H1 (cell line): Measurements from ENCODE around the gene NCAM1. TPM values are rescaled to one million over a fixed set of nuclear protein-coding genes. Genes with fewer than 3 reads are reported as not detected.

Experiments used
- CTCF ChIA-PET: fragments of 300-600 bp; sonication (Branson Sonifier 250); formaldehyde crosslinking; loops from one replicate; lab custom pipeline; 2021; ENCODE audit not compliant: partially characterized antibody; lab: Charles Lee
- POLR2A ChIA-PET: fragments of 300-600 bp; sonication (Branson Sonifier 250); formaldehyde crosslinking; loops from one replicate; lab custom pipeline; 2021; ENCODE audit warnings: inconsistent platforms; ENCODE audit not compliant: partially characterized antibody; lab: Charles Lee
- DNase-seq, 2 experiments: peaks; one replicate each; pipeline versions ENCODE4 v3.0.0 to v3.0.0-alpha.2; 2010 to 2022; ENCODE audit warnings: low spot score in 2 of 2, low read depth in 1 of 2, mixed read lengths in 1 of 2
- FAIRE-seq: peaks from 2 replicates; lab custom pipeline; 2011; peaks lifted over from hg19 to GRCh38; lab: Jason Lieb, UNC
- H2AFZ ChIP-seq: 2 replicates; pipeline ENCODE4 v1.8.1; 2012; ENCODE audit warnings: low read length, inconsistent platforms
- H2AK5ac ChIP-seq: 2 replicates; pipeline ENCODE4 v1.6.1; 2013; ENCODE audit warnings: low read depth, low read length
- H2BK120ac ChIP-seq: replicated peaks from 2 replicates; pipeline ENCODE3; 2013; ENCODE audit warnings: low read depth, low read length, inconsistent platforms
- H2BK12ac ChIP-seq: 2 replicates; pipeline ENCODE4 v1.6.1; 2013; ENCODE audit warnings: low read depth, low read length
- H2BK15ac ChIP-seq: 2 replicates; pipeline ENCODE4 v1.6.1; 2013; ENCODE audit warnings: low read length
- H2BK20ac ChIP-seq: 2 replicates; pipeline ENCODE4 v1.6.1; 2013; ENCODE audit warnings: low read length
- H2BK5ac ChIP-seq: 2 replicates; pipeline ENCODE4 v1.6.1; 2013; ENCODE audit warnings: low read depth, low read length
- H3K14ac ChIP-seq: 2 replicates; pipeline ENCODE4 v1.6.1; 2013; ENCODE audit warnings: inconsistent platforms; ENCODE audit not compliant: insufficient read length
- H3K18ac ChIP-seq: 2 replicates; pipeline ENCODE4 v1.6.1; 2013; ENCODE audit warnings: low read length; ENCODE audit errors: extremely low read depth
- H3K23ac ChIP-seq: 2 replicates; pipeline ENCODE4 v1.6.1; 2013; ENCODE audit warnings: inconsistent platforms; ENCODE audit not compliant: insufficient read length
- H3K23me2 ChIP-seq: 2 replicates; pipeline ENCODE4 v1.6.1; 2013; ENCODE audit warnings: low read depth, low read length
- H3K27ac ChIP-seq: 2 replicates; pipeline ENCODE4 v1.6.1; 2011; ENCODE audit warnings: low read depth, low read length, inconsistent platforms
- H3K27me3 ChIP-seq, 4 experiments: replicated peaks in 1 of 4; 1 replicate in 1 of 4; 2 replicates in 3 of 4; pipeline versions ENCODE4 v1.6.1 to v1.8.1; 2011 to 2013; ENCODE audit warnings: low read length in 3 of 4, mild to moderate bottlenecking in 3 of 4, inconsistent platforms in 2 of 4, mixed read lengths in 2 of 4, moderate library complexity in 1 of 4; ENCODE audit not compliant: control insufficient read depth in 3 of 4, insufficient read depth in 3 of 4; ENCODE audit errors: extremely low read depth in 1 of 4
- H3K36me3 ChIP-seq, 4 experiments: 2 replicates each; pipeline versions ENCODE4 v1.6.1 to v1.8.1; 2011 to 2013; ENCODE audit warnings: mild to moderate bottlenecking in 4 of 4, low read length in 3 of 4, moderate library complexity in 2 of 4, control low read depth in 1 of 4, inconsistent platforms in 1 of 4; ENCODE audit not compliant: insufficient read depth in 4 of 4, control insufficient read depth in 2 of 4
- H3K4ac ChIP-seq: replicated peaks from 2 replicates; pipeline ENCODE3; 2013; ENCODE audit warnings: low read length, low read depth, mixed read lengths, inconsistent platforms; ENCODE audit not compliant: insufficient read length
- H3K4me1 ChIP-seq, 4 experiments: replicated peaks in 1 of 4; 1 replicate in 1 of 4; 2 replicates in 3 of 4; pipeline versions ENCODE4 v1.6.1 to v1.8.1; 2011 to 2013; ENCODE audit warnings: low read length in 3 of 4, inconsistent platforms in 2 of 4, mixed read lengths in 1 of 4; ENCODE audit not compliant: insufficient read depth in 4 of 4, control insufficient read depth in 3 of 4
- H3K4me2 ChIP-seq, 2 experiments: 2 replicates each; pipeline versions ENCODE4 v1.6.1 to v1.8.1; 2011 to 2013; ENCODE audit warnings: low read depth in 2 of 2, low read length in 2 of 2, control low read depth in 1 of 2, inconsistent platforms in 1 of 2, mild to moderate bottlenecking in 1 of 2; ENCODE audit not compliant: insufficient read depth in 1 of 2
- H3K4me3 ChIP-seq, 4 experiments: fragments of 200-600, 300-600 bp in 1 of 4; sonication (generic), shearing (Covaris generic), sonication (Bioruptor Twin) in 1 of 4; 2 replicates each; pipeline versions ENCODE4 v1.5.1 to v1.8.1; 2011 to 2016; ENCODE audit warnings: low read length in 4 of 4, low read depth in 3 of 4, control low read depth in 2 of 4, inconsistent platforms in 2 of 4, mild to moderate bottlenecking in 2 of 4, mixed read lengths in 1 of 4, moderate library complexity in 1 of 4; ENCODE audit not compliant: insufficient read depth in 2 of 4; ENCODE audit errors: extremely low read depth in 1 of 4
- H3K56ac ChIP-seq: replicated peaks from 2 replicates; pipeline ENCODE3; 2013; ENCODE audit warnings: low read depth, mild to moderate bottlenecking, mixed read lengths, low read length, inconsistent platforms; ENCODE audit not compliant: insufficient read length
- H3K79me1 ChIP-seq: 2 replicates; pipeline ENCODE4 v1.6.1; 2013; ENCODE audit warnings: low read depth, low read length, control low read depth
- H3K79me2 ChIP-seq, 2 experiments: 2 replicates each; pipeline versions ENCODE4 v1.6.1 to v1.8.1; 2012 to 2013; ENCODE audit warnings: low read length in 2 of 2, mild to moderate bottlenecking in 2 of 2, inconsistent platforms in 1 of 2; ENCODE audit not compliant: insufficient read depth in 2 of 2, control insufficient read depth in 1 of 2
- H3K9ac ChIP-seq, 4 experiments: replicated peaks in 1 of 4; 1 replicate in 1 of 4; 2 replicates in 3 of 4; pipeline versions ENCODE4 v1.6.1 to v1.8.1; 2011 to 2013; ENCODE audit warnings: low read depth in 3 of 4, low read length in 3 of 4, control low read depth in 2 of 4, mild to moderate bottlenecking in 2 of 4, moderate library complexity in 2 of 4, inconsistent platforms in 1 of 4; ENCODE audit errors: extremely low read depth in 1 of 4
- H3K9me3 ChIP-seq, 2 experiments: 2 replicates each; pipeline versions ENCODE4 v1.6.1 to v1.8.1; 2012 to 2013; ENCODE audit warnings: mild to moderate bottlenecking in 2 of 2, moderate library complexity in 2 of 2, control low read depth in 1 of 2, inconsistent platforms in 1 of 2, low read depth in 1 of 2, low read length in 1 of 2, mixed read lengths in 1 of 2; ENCODE audit not compliant: insufficient read depth in 2 of 2
- H4K20me1 ChIP-seq, 2 experiments: replicated peaks in 1 of 2; 2 replicates each; pipeline versions ENCODE3 to v1.8.1; 2011 to 2013; ENCODE audit warnings: inconsistent platforms in 2 of 2, low read length in 2 of 2, mild to moderate bottlenecking in 1 of 2; ENCODE audit not compliant: insufficient read depth in 2 of 2, control insufficient read depth in 1 of 2
- H4K5ac ChIP-seq: 2 replicates; pipeline ENCODE4 v1.6.1; 2013; ENCODE audit warnings: low read length, low read depth, mixed read lengths, inconsistent platforms; ENCODE audit not compliant: insufficient read length
- H4K8ac ChIP-seq: 2 replicates; pipeline ENCODE4 v1.8.0; 2013; ENCODE audit warnings: mild to moderate bottlenecking, moderate library complexity, low read length, inconsistent platforms; ENCODE audit not compliant: insufficient read depth; ENCODE audit errors: extremely low read depth
- H4K91ac ChIP-seq: replicated peaks from 2 replicates; pipeline ENCODE3; 2013; ENCODE audit warnings: low read length, mixed read lengths, inconsistent platforms; ENCODE audit not compliant: insufficient read length
- KDM1A ChIP-seq: fragments of 200-600, 300-600 bp; sonication (generic); IDR thresholded peaks from 2 replicates; pipeline ENCODE4 v1.7.1; 2016; ENCODE audit warnings: mild to moderate bottlenecking, low read length, borderline replicate concordance
- WGBS, 2 experiments: shearing (Covaris generic) in 1 of 2; methylation state at CpG; one replicate each; pipeline versions ENCODE4 v1.1.6 to v1.1.7; 2013 to 2015; ENCODE audit warnings: low lambda C conversion rate in 2 of 2, mixed read lengths in 2 of 2, inconsistent platforms in 1 of 2, low coverage in 1 of 2, missing lambda C conversion rate in 1 of 2; ENCODE audit not compliant: insufficient replicate concordance in 2 of 2, insufficient coverage in 1 of 2, insufficient read length in 1 of 2; ENCODE audit errors: extremely low coverage in 1 of 2, missing lambda C conversion rate in 1 of 2; 5-methylcytosine and 5-hydroxymethylcytosine counted together
- polyA plus RNA-seq, 7 experiments: library from polyadenylated mRNA; depleted of rRNA in 3 of 7; stranded (reverse) in 5 of 7; unstranded in 2 of 7; fragments of >200 nt in 5 of 7; fragments of 200-250 nt in 2 of 7; gene quantifications; 1 replicate in 5 of 7; 2 replicates in 1 of 7; 4 replicates in 1 of 7; pipeline versions ENCODE4 v1.2.1 to v1.2.3, GENCODE V29; 2011 to 2013; ENCODE audit warnings: missing spikeins in 2 of 7, mixed read lengths in 2 of 7
- total RNA-seq: library from RNA; stranded (reverse); fragmentation: NEBNext Ultra II Directional; extraction: Animal tissue kit (Norgen Biotek cat#: 25700); gene quantifications from 2 replicates; pipeline ENCODE4 v1.2.1, GENCODE V29; 2021

NCAM1 gene
- total and polyA plus RNA-seq, 2 of the 8 experiments (the other 6 are each of a cell fraction or from before 2014, with no cell fraction given): 3.1 to 4.3 TPM

DNA sequence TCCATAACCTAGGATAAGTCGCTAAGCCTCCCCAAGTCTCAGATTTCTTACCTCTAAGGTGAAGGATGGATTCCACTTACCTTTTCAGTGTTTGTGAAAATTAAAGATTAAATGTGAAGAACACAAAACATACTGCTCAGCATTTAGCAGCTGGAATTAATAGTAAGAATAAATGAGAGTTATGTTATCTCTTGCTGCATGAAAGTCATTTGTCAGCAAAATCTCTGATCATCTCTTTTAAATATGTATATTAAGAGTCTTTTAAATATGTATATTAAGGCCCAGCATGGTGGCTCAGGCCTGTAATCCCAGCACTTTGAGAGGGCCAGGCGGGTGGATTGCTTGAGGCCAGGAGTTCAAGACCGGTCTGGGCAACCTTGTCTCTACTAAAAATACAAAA, 280.8 kb downstream of the NCAM1 start:
- H3K18ac ChIP-seq: no peak overlapping the region
- H3K23ac ChIP-seq: no peak overlapping the region
- H2BK15ac ChIP-seq: no peak overlapping the region
- H2BK20ac ChIP-seq: no peak overlapping the region
- no peaks in the 10 kb centered on the region for H3K27me3 ChIP-seq
- H3K27ac ChIP-seq: no peak overlapping the region
- H3K4me1 ChIP-seq: peaks cover 0 to 8% (median 6%) of the 10 kb centered on the region in 4 experiments; a peak in 4 of 7 replicates
- no peak overlapping the region for H2BK12ac ChIP-seq
- FAIRE-seq: no peak
- H3K36me3 ChIP-seq: no peaks in the 10 kb centered on the region
- H4K20me1 ChIP-seq: no peaks in the 10 kb centered on the region
- no peaks in the 10 kb centered on the region for H3K9me3 ChIP-seq
- H4K8ac ChIP-seq: no peak overlapping the region
- no peak overlapping the region for H3K4ac ChIP-seq
- H4K5ac ChIP-seq: no peak overlapping the region
- CTCF ChIA-PET: interaction anchor here (0.7 to 1.4 kb wide), 6 partner anchors 14 to 788 kb away, joined by 3 to 5 read pairs (median 3); no protein-coding TSS in a partner anchor
- no peak overlapping the region for H3K4me3 ChIP-seq
- no peak for DNase-seq
- no peaks in the 10 kb centered on the region for H3K23me2 ChIP-seq
- no peak overlapping the region for H2BK5ac ChIP-seq
- POLR2A ChIA-PET: interaction anchor here (1.1 kb wide), 1 partner anchor 10 kb away, joined by 3 read pairs; no protein-coding TSS in a partner anchor
- H2AFZ ChIP-seq: no peak overlapping the region
- H4K91ac ChIP-seq: no peak overlapping the region
- no peak overlapping the region for H3K56ac ChIP-seq
- H3K9ac ChIP-seq: no peak overlapping the region
- no peak overlapping the region for H3K4me2 ChIP-seq
- no peaks in the 10 kb centered on the region for H3K79me2 ChIP-seq
- no peak overlapping the region for H2BK120ac ChIP-seq
- H3K79me1 ChIP-seq: no peaks in the 10 kb centered on the region
- no peak overlapping the region for H2AK5ac ChIP-seq
- no peak overlapping the region for H3K14ac ChIP-seq
- 97% methylated on average over 3 of the region's 3 CpGs; no CpG with 5 or more reads in 1 of the 2 experiments for WGBS, 2 experiments
- no peak for TF ChIP-seq KDM1A
